CD14-positive monocyte (primary cell): Measurements from ENCODE around the gene ZDHHC11. TPM values are rescaled to one million over a fixed set of nuclear protein-coding genes. Genes with fewer than 3 reads are reported as not detected.

Experiments
- DNase-seq, 3 donors: peaks; one replicate each; pipeline ENCODE4 v3.0.0-alpha.2; 2011 to 2022
- H2AFZ ChIP-seq: 2 replicates; pipeline ENCODE4 v1.6.0; 2012; ENCODE audit warnings: mild to moderate bottlenecking, low read depth, low read length, inconsistent platforms; ENCODE audit not compliant: insufficient read depth, poor library complexity, severe bottlenecking
- H3K27ac ChIP-seq, 2 donors: 1 replicate in 1 of 2; 2 replicates in 1 of 2; pipeline ENCODE4 v1.5.1; 2012 to 2013; ENCODE audit warnings: low read length in 2 of 2, control low read depth in 1 of 2, inconsistent platforms in 1 of 2, low read depth in 1 of 2, mild to moderate bottlenecking in 1 of 2
- H3K27me3 ChIP-seq, 2 donors: one replicate each; pipeline versions ENCODE4 v1.6.0 to v1.6.1; 2011 to 2013; ENCODE audit warnings: low read length in 2 of 2; ENCODE audit not compliant: control insufficient read depth in 2 of 2, insufficient read depth in 2 of 2
- H3K36me3 ChIP-seq, 2 donors: replicated peaks in 1 of 2; 1 replicate in 1 of 2; 2 replicates in 1 of 2; pipeline versions ENCODE4 v1.5.1 to v1.6.1; 2012 to 2013; ENCODE audit warnings: low read length in 2 of 2, control low read depth in 1 of 2, inconsistent platforms in 1 of 2, mild to moderate bottlenecking in 1 of 2; ENCODE audit not compliant: insufficient read depth in 2 of 2, control insufficient read depth in 1 of 2
- H3K4me1 ChIP-seq, 2 donors: 1 replicate in 1 of 2; 2 replicates in 1 of 2; pipeline versions ENCODE4 v1.5.1 to v1.6.1; 2012 to 2013; ENCODE audit warnings: low read length in 2 of 2, control low read depth in 1 of 2, inconsistent platforms in 1 of 2, mild to moderate bottlenecking in 1 of 2, moderate library complexity in 1 of 2; ENCODE audit not compliant: insufficient read depth in 2 of 2, control insufficient read depth in 1 of 2
- H3K4me2 ChIP-seq: replicated peaks from 2 replicates; pipeline ENCODE3; 2012; ENCODE audit warnings: low read length, moderate library complexity, mild to moderate bottlenecking; ENCODE audit not compliant: poor library complexity, severe bottlenecking; ENCODE audit errors: extremely low read depth
- H3K4me3 ChIP-seq, 3 experiments: fragments of 200-600 bp in 1 of 3; sonication (generic) in 1 of 3; replicated peaks in 1 of 3; 1 replicate in 2 of 3; 2 replicates in 1 of 3; pipeline ENCODE4 v1.5.1; 2011 to 2013; ENCODE audit warnings: low read length in 3 of 3, mild to moderate bottlenecking in 3 of 3, control low read depth in 2 of 3, low read depth in 2 of 3, inconsistent platforms in 1 of 3, moderate library complexity in 1 of 3
- H3K79me2 ChIP-seq: 2 replicates; pipeline ENCODE4 v1.6.0; 2012; ENCODE audit warnings: mild to moderate bottlenecking, control low read depth, inconsistent platforms, low read length, moderate library complexity; ENCODE audit not compliant: insufficient read depth
- H3K9ac ChIP-seq: 2 replicates; pipeline ENCODE4 v1.6.0; 2017; ENCODE audit warnings: low read length, mild to moderate bottlenecking; ENCODE audit not compliant: insufficient read depth, poor library complexity, severe bottlenecking
- H3K9me3 ChIP-seq, 2 donors: replicated peaks in 1 of 2; 1 replicate in 1 of 2; 2 replicates in 1 of 2; pipeline versions ENCODE4 v1.5.1 to v1.6.1; 2012 to 2013; ENCODE audit warnings: low read length in 2 of 2, control low read depth in 1 of 2; ENCODE audit not compliant: control insufficient read depth in 1 of 2, insufficient read depth in 1 of 2
- H4K20me1 ChIP-seq: 2 replicates; pipeline ENCODE4 v1.6.0; 2012; ENCODE audit warnings: mild to moderate bottlenecking, low read length, control low read depth, moderate library complexity; ENCODE audit not compliant: insufficient read depth
- H3K27ac Mint-ChIP-seq, 7 donors: one replicate each; pipeline ENCODE4 v1.8.0; 2020; ENCODE audit warnings: mild to moderate bottlenecking in 7 of 7, mixed read lengths in 7 of 7, moderate library complexity in 6 of 7, inconsistent platforms in 2 of 7
- H3K27me3 Mint-ChIP-seq, 3 donors: one replicate each; pipeline ENCODE4 v1.8.0; 2021 to 2022; ENCODE audit warnings: low read depth in 3 of 3, mild to moderate bottlenecking in 3 of 3, mixed read lengths in 3 of 3, moderate library complexity in 3 of 3, inconsistent platforms in 1 of 3
- H3K36me3 Mint-ChIP-seq, 2 donors: one replicate each; pipeline ENCODE4 v1.8.0; 2020; ENCODE audit warnings: mixed read lengths in 2 of 2, inconsistent platforms in 1 of 2, mild to moderate bottlenecking in 1 of 2
- H3K4me1 Mint-ChIP-seq: one replicate; pipeline ENCODE4 v1.8.0; 2020; ENCODE audit warnings: mild to moderate bottlenecking, mixed read lengths
- H3K4me3 Mint-ChIP-seq, 2 donors: one replicate each; pipeline ENCODE4 v1.8.0; 2020; ENCODE audit warnings: mild to moderate bottlenecking in 2 of 2, mixed read lengths in 2 of 2, moderate library complexity in 1 of 2
- H3K9me3 Mint-ChIP-seq, 7 donors: one replicate each; pipeline ENCODE4 v1.8.0; 2020 to 2022; ENCODE audit warnings: mixed read lengths in 7 of 7, mild to moderate bottlenecking in 6 of 7, moderate library complexity in 6 of 7, inconsistent platforms in 2 of 7
- WGBS: methylation state at CpG from one replicate; pipeline ENCODE4 v1.1.5; 2013; ENCODE audit warnings: missing lambda C conversion rate; ENCODE audit not compliant: insufficient coverage; 5-methylcytosine and 5-hydroxymethylcytosine counted together
- intact Hi-C, 2 donors: fragments of 100-400 bp; cut with micrococcal nuclease; formaldehyde crosslinking; loops; one replicate each; pipeline versions ENCODE4 v1.15.0 to v1.15.1; 2023
- polyA minus RNA-seq: library from RNA; depleted of rRNA, polyadenylated mRNA; stranded (reverse); fragments of >200 nt; gene quantifications from 2 replicates; pipeline ENCODE4 v1.2.3, GENCODE V29; 2012
- polyA plus RNA-seq, 3 donors: library from polyadenylated mRNA; depleted of rRNA in 1 of 3; unstranded in 2 of 3; stranded (reverse) in 1 of 3; fragments of 300-500 nt in 2 of 3; fragments of >200 nt in 1 of 3; fragmentation: Illumina TruSeq in 2 of 3; gene quantifications; 1 replicate in 2 of 3; 2 replicates in 1 of 3; pipeline ENCODE4 v1.2.3, GENCODE V29; 2012 to 2021
- total RNA-seq, 12 experiments: library from RNA in 1 of 12; stranded (reverse) in 1 of 12; fragments of 120-200 nt in 1 of 12; gene quantifications; one replicate each; pipeline ENCODE4 v1.2.4 and lab custom pipeline; 2013 to 2026; ENCODE audit warnings: mixed read lengths in 6 of 12, inconsistent platforms in 1 of 12
- TF ChIP-seq, protein P1 (sequence below): fragments of 200-600 bp; IDR thresholded peaks from one replicate; pipeline ENCODE4 v1.8.0; 2022; ENCODE audit warnings: antibody characterized with exemption, mild to moderate bottlenecking

The ZDHHC11 gene, protein sequence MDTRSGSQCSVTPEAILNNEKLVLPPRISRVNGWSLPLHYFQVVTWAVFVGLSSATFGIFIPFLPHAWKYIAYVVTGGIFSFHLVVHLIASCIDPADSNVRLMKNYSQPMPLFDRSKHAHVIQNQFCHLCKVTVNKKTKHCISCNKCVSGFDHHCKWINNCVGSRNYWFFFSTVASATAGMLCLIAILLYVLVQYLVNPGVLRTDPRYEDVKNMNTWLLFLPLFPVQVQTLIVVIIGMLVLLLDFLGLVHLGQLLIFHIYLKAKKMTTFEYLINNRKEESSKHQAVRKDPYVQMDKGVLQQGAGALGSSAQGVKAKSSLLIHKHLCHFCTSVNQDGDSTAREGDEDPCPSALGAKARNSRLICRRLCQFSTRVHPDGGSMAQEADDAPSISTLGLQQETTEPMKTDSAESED
- 0.65 TPM for total RNA-seq (2013)
- 1 to 10 TPM in 1 of 3 donors, not detected in 2; 1.8 TPM for polyA plus RNA-seq
- 0.56 and 1.7 TPM in 2 replicates for polyA minus RNA-seq
- 0.23 to 4.8 (median 1.8) reads per million in 11 experiments for total RNA-seq (lab: John Stamatoyannopoulos, UW)

GRCh38 chr5:850511-851006 lies at the start of gene ZDHHC11:
Gene ZDHHC11 (minus strand): TSS chr5:850986. CDS start chr5:850602, 384 bp downstream.
- WGBS: 87% methylated on average over 27 of the region's 27 CpGs
- Histone ChIP-seq H3K79me2 (no peaks in the 10 kb centered on the region), H3K9ac (no peak within 1 kb of the TSS), H2AFZ (no peak within 1 kb of the TSS), H3K27me3 (no peaks in the 10 kb centered on the region), H4K20me1 (no peaks in the 10 kb centered on the region), H3K4me1 (no peaks in the 10 kb centered on the region), H3K9me3 (no peaks in the 10 kb centered on the region), H3K4me3 (no peak within 1 kb of the TSS), H3K36me3 (no peaks in the 10 kb centered on the region), H3K27ac (no peak within 1 kb of the TSS), H3K4me2 (no peak within 1 kb of the TSS)
- DNase-seq: no peak
- intact Hi-C loops: no loop called here
- Mint-ChIP-seq H3K9me3 (no peaks in the 10 kb centered on the region), H3K27me3 (peaks cover 4 to 7% (median 4%) of the 10 kb centered on the region in 3 donors), H3K4me3 (no peak within 1 kb of the TSS), H3K36me3 (no peaks in the 10 kb centered on the region), H3K27ac (peak within 1 kb of the TSS in 1 of 7 donors; percentile 42), H3K4me1 (no peaks in the 10 kb centered on the region)
- TF ChIP-seq, protein P1, sequence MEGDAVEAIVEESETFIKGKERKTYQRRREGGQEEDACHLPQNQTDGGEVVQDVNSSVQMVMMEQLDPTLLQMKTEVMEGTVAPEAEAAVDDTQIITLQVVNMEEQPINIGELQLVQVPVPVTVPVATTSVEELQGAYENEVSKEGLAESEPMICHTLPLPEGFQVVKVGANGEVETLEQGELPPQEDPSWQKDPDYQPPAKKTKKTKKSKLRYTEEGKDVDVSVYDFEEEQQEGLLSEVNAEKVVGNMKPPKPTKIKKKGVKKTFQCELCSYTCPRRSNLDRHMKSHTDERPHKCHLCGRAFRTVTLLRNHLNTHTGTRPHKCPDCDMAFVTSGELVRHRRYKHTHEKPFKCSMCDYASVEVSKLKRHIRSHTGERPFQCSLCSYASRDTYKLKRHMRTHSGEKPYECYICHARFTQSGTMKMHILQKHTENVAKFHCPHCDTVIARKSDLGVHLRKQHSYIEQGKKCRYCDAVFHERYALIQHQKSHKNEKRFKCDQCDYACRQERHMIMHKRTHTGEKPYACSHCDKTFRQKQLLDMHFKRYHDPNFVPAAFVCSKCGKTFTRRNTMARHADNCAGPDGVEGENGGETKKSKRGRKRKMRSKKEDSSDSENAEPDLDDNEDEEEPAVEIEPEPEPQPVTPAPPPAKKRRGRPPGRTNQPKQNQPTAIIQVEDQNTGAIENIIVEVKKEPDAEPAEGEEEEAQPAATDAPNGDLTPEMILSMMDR: no peak

DNA sequence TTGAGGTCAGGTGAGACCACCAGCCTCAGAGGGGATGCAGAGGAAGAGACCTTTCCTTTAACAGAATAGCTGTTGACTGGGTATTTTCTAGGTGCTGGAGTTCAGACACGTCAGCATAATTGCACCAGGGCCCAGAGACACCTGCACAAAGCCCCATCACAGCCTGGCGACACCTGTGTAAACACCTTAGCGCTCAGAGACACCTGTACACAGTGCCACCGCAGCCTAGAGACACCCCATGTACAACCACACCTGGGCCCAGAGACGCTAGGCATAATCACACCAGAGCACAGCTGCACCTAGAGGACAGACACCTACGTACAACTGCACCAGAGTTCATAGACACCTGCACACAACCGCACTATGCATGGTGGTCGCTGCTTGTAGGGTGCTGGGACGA lies 42.9 kb upstream of the ZDHHC11 start:
- 96% methylated on average over 8 of the region's 9 CpGs for WGBS
- DNase-seq: no peak

More for the DNA sequence above, 42.9 kb upstream of the ZDHHC11 start:
- intact Hi-C loops: loop anchor here (5.0 to 10.0 kb wide), 5 partner anchors 281 to 911 kb away; partner anchors contain the start of genes CEP72 (in 1 of the 2), CLPTM1L (in 1 of the 2), NDUFS6 (in 1 of the 2) and PDCD6 (in 1 of the 2)
- peaks cover 33 to 48% of the 10 kb centered on the region in 2 donors for H3K36me3 Mint-ChIP-seq
- peaks cover 22 to 48% of the 10 kb centered on the region in 2 donors for H3K36me3 ChIP-seq
- H3K27ac Mint-ChIP-seq: no peak overlapping the region
- H3K4me1 ChIP-seq: peaks cover 22 to 28% of the 10 kb centered on the region in 2 donors
- peaks cover 19% of the 10 kb centered on the region for H3K4me1 Mint-ChIP-seq
- no peaks in the 10 kb centered on the region for H3K27me3 ChIP-seq
- peaks cover 41% of the 10 kb centered on the region for H3K79me2 ChIP-seq
- no peak overlapping the region for H3K9ac ChIP-seq
- peaks cover 24% of the 10 kb centered on the region for H4K20me1 ChIP-seq
- H3K27ac ChIP-seq: no peak overlapping the region
- no peak overlapping the region for H3K4me3 ChIP-seq
- H3K9me3 ChIP-seq: no peaks in the 10 kb centered on the region
- peak overlapping the region in 1 of 2 donors; percentile 41 for H3K4me3 Mint-ChIP-seq
- no peak overlapping the region for H2AFZ ChIP-seq
- H3K4me2 ChIP-seq: no peak overlapping the region
- TF ChIP-seq, protein P1: no peak
- peaks cover 0 to 2% (median 0%) of the 10 kb centered on the region in 3 donors for H3K27me3 Mint-ChIP-seq
- H3K9me3 Mint-ChIP-seq: no peaks in the 10 kb centered on the region
